Astrocyte (in vitro differentiated cells and primary cell): Measurements from ENCODE around the gene LRRC52. TPM values are rescaled to one million over a fixed set of nuclear protein-coding genes. Genes with fewer than 3 reads are reported as not detected.

Experiments used
- DNase-seq: peaks from one replicate; pipeline ENCODE4 v3.0.0-alpha.2; 2010; ENCODE audit warnings: low read depth
- FAIRE-seq: peaks from 2 replicates; lab custom pipeline; 2011; peaks lifted over from hg19 to GRCh38; lab: Jason Lieb, UNC
- H2AFZ ChIP-seq: 2 replicates; pipeline ENCODE4 v1.6.0; 2012; ENCODE audit warnings: low read depth, low read length, inconsistent platforms
- H3K27ac ChIP-seq: 2 replicates; pipeline ENCODE4 v1.5.1; 2011; ENCODE audit warnings: low read depth, low read length, inconsistent platforms
- H3K27me3 ChIP-seq: 2 replicates; pipeline ENCODE4 v1.6.0; 2011; ENCODE audit warnings: low read length, inconsistent platforms; ENCODE audit not compliant: insufficient read depth
- H3K36me3 ChIP-seq: 2 replicates; pipeline ENCODE4 v1.5.1; 2011; ENCODE audit warnings: low read length, inconsistent platforms; ENCODE audit not compliant: insufficient read depth
- H3K4me1 ChIP-seq: 2 replicates; pipeline ENCODE4 v1.5.1; 2011; ENCODE audit warnings: low read length, inconsistent platforms; ENCODE audit not compliant: insufficient read depth
- H3K4me2 ChIP-seq: 2 replicates; pipeline ENCODE4 v1.6.0; 2012; ENCODE audit warnings: low read length, inconsistent platforms
- H3K4me3 ChIP-seq: 2 replicates; pipeline ENCODE4 v1.5.1; 2011; ENCODE audit warnings: low read depth, mild to moderate bottlenecking, low read length, inconsistent platforms; ENCODE audit not compliant: insufficient read depth
- H3K79me2 ChIP-seq: 2 replicates; pipeline ENCODE4 v1.6.0; 2012; ENCODE audit warnings: mild to moderate bottlenecking, low read length, inconsistent platforms; ENCODE audit not compliant: insufficient read depth
- H3K9ac ChIP-seq: 2 replicates; pipeline ENCODE4 v1.6.0; 2012; ENCODE audit warnings: mild to moderate bottlenecking, low read length, inconsistent platforms
- H3K9me3 ChIP-seq: 2 replicates; pipeline ENCODE4 v1.5.1; 2012; ENCODE audit warnings: low read depth, mild to moderate bottlenecking, low read length, inconsistent platforms; ENCODE audit not compliant: insufficient read depth
- H4K20me1 ChIP-seq: 2 replicates; pipeline ENCODE4 v1.6.0; 2012; ENCODE audit warnings: low read length, inconsistent platforms; ENCODE audit not compliant: insufficient read depth
- H3K27ac Mint-ChIP-seq: one replicate; pipeline ENCODE4 v1.8.0; 2021; ENCODE audit warnings: mild to moderate bottlenecking, mixed read lengths; ENCODE audit not compliant: unreplicated experiment
- H3K27me3 Mint-ChIP-seq: one replicate; pipeline ENCODE4 v1.8.0; 2021; ENCODE audit warnings: low read depth, mixed read lengths; ENCODE audit not compliant: unreplicated experiment
- H3K36me3 Mint-ChIP-seq: one replicate; pipeline ENCODE4 v1.8.0; 2021; ENCODE audit warnings: low read depth, mixed read lengths; ENCODE audit not compliant: unreplicated experiment
- H3K4me1 Mint-ChIP-seq: one replicate; pipeline ENCODE4 v1.8.0; 2021; ENCODE audit warnings: low read depth, mixed read lengths; ENCODE audit not compliant: unreplicated experiment
- H3K4me3 Mint-ChIP-seq: one replicate; pipeline ENCODE4 v1.8.0; 2021; ENCODE audit warnings: mild to moderate bottlenecking, moderate library complexity, mixed read lengths; ENCODE audit not compliant: unreplicated experiment
- H3K9me3 Mint-ChIP-seq: one replicate; pipeline ENCODE4 v1.8.0; 2021; ENCODE audit warnings: mild to moderate bottlenecking, mixed read lengths; ENCODE audit not compliant: unreplicated experiment
- EZH2 ChIP-seq: IDR thresholded peaks from 2 replicates; pipeline ENCODE4 v1.6.1; 2012; ENCODE audit warnings: mild to moderate bottlenecking, low read length, inconsistent platforms; ENCODE audit not compliant: insufficient read depth
- total RNA-seq: library from RNA; stranded (reverse); gene quantifications from 2 replicates; pipeline ENCODE4 v1.2.1, GENCODE V29; 2021
- TF ChIP-seq, protein P1 (sequence below): IDR thresholded peaks from 2 replicates; pipeline ENCODE4 v1.5.1; 2011; ENCODE audit warnings: low read depth, mild to moderate bottlenecking, inconsistent platforms, low read length, moderate library complexity; ENCODE audit not compliant: insufficient read depth

Gene LRRC52
- total RNA-seq, 1 donor from 2014 or later, result not detected

DNA sequence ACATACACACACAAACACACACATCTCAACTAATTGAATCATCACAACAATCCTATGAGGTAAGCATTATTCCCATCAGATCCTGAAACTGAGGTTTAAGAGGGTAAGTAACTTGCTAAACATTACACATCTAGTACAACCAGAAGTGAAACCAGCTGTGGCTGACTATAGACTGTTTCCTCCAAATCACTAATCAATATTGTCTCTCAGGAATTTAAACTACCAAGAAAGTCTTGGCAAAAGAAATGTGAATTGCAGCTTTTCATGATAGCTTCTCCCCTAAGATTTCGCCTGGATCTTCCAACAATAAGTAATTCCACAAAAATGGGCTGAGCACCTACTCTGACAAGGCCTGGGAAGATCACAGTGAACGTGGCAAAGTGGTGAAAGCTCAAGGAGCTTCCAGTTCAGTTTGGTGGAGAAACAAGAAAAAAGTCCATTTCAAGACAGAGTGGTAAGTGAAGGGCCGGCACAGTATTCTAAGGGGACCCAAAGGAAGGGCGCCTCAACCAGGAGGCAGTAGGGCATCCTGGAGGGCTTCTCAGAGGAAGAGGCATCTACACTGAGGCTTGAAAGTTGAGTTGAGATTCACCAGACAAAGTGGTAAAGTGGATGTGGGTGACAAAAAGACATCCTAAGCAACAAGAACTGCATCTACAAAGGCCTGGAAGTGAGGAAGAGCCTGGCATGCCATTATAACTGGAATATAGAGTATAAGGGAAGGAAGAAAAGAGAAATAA lies 22.1 kb downstream of the LRRC52 start:
- FAIRE-seq, result no peak
- Histone ChIP-seq H3K9me3 (no peaks in the 10 kb centered on the region), H3K27me3 (no peaks in the 10 kb centered on the region), H3K4me3 (no peak overlapping the region), H3K27ac (no peak overlapping the region), H3K4me2 (no peak overlapping the region), H3K9ac (no peak overlapping the region), H3K36me3 (no peaks in the 10 kb centered on the region), H2AFZ (no peak overlapping the region), H3K79me2 (no peaks in the 10 kb centered on the region), H4K20me1 (no peaks in the 10 kb centered on the region), H3K4me1 (no peaks in the 10 kb centered on the region)
- Mint-ChIP-seq H3K27me3 (peaks cover 58% of the 10 kb centered on the region), H3K27ac (no peak overlapping the region), H3K4me3 (no peak overlapping the region), H3K36me3 (peaks cover 2% of the 10 kb centered on the region), H3K4me1 (peaks cover 9% of the 10 kb centered on the region), H3K9me3 (peaks cover 7% of the 10 kb centered on the region)
- no peak for TF ChIP-seq EZH2
- TF ChIP-seq, protein P1, sequence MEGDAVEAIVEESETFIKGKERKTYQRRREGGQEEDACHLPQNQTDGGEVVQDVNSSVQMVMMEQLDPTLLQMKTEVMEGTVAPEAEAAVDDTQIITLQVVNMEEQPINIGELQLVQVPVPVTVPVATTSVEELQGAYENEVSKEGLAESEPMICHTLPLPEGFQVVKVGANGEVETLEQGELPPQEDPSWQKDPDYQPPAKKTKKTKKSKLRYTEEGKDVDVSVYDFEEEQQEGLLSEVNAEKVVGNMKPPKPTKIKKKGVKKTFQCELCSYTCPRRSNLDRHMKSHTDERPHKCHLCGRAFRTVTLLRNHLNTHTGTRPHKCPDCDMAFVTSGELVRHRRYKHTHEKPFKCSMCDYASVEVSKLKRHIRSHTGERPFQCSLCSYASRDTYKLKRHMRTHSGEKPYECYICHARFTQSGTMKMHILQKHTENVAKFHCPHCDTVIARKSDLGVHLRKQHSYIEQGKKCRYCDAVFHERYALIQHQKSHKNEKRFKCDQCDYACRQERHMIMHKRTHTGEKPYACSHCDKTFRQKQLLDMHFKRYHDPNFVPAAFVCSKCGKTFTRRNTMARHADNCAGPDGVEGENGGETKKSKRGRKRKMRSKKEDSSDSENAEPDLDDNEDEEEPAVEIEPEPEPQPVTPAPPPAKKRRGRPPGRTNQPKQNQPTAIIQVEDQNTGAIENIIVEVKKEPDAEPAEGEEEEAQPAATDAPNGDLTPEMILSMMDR, result no peak
- DNase-seq, result no peak

DNA sequence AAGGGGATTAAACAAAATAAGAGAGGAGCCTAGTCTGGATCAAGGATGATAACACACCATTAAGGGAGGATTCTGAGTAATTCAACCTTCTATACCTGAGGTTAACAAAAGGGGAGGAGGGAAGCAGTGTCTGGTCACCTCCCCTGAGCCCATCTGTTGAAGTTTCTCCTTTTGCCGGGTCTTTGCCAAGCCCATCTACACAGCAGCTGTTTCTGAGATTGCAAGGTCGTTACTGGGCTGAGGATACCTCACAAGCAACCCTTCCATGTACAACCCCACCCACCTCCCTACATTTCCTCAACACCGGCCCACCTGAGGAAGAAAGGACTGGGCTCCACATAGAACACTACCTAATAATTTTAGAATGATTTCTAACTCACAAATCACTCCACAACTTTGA lies 26.3 kb downstream of the LRRC52 start:
- no peak overlapping the region for H3K4me3 ChIP-seq
- TF ChIP-seq EZH2, result no peak
- TF ChIP-seq, protein P1, result no peak
- H3K9ac ChIP-seq, result no peak overlapping the region
- H3K27ac ChIP-seq, result no peak overlapping the region
- peaks cover 9% of the 10 kb centered on the region for H3K9me3 Mint-ChIP-seq
- no peaks in the 10 kb centered on the region for H3K4me1 ChIP-seq
- H3K36me3 ChIP-seq, result no peaks in the 10 kb centered on the region
- DNase-seq (no peak), FAIRE-seq (no peak)
- no peaks in the 10 kb centered on the region for H4K20me1 ChIP-seq
- H3K4me3 Mint-ChIP-seq, result no peak overlapping the region
- peaks cover 7% of the 10 kb centered on the region for H3K4me1 Mint-ChIP-seq
- no peak overlapping the region for H3K27ac Mint-ChIP-seq
- H3K79me2 ChIP-seq, result no peaks in the 10 kb centered on the region
- H3K9me3 ChIP-seq, result no peaks in the 10 kb centered on the region
- H2AFZ ChIP-seq, result no peak overlapping the region
- H3K27me3 ChIP-seq, result no peaks in the 10 kb centered on the region
- H3K4me2 ChIP-seq, result no peak overlapping the region
- H3K27me3 Mint-ChIP-seq, result peaks cover 49% of the 10 kb centered on the region
- H3K36me3 Mint-ChIP-seq, result no peaks in the 10 kb centered on the region

DNA sequence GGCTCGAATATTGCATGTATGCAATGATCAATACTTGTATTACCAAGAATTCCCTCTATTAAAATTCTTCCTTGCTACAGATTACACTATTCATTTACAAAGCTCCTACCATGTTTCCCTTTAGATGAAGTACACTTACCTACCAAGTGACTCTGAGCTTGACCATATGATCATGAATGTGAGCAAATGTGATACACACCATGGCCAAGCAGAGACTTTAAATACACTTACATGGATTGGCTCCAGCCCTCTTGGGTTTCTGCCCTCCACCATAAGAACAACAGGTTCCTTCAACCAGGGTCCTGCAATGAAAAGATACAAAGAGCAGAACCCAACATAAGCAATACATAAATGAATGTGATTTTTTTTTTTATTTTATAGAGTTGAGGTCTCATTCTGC lies 30.0 kb downstream of the LRRC52 start:
- peaks cover 14% of the 10 kb centered on the region for H3K4me1 Mint-ChIP-seq
- no peak for TF ChIP-seq EZH2
- TF ChIP-seq, protein P1, result no peak
- Histone ChIP-seq H3K27me3 (no peaks in the 10 kb centered on the region), H3K9me3 (no peaks in the 10 kb centered on the region), H3K36me3 (no peaks in the 10 kb centered on the region), H3K79me2 (no peaks in the 10 kb centered on the region), H2AFZ (no peak overlapping the region), H3K27ac (no peak overlapping the region), H4K20me1 (no peaks in the 10 kb centered on the region), H3K4me1 (no peaks in the 10 kb centered on the region), H3K9ac (no peak overlapping the region), H3K4me3 (no peak overlapping the region), H3K4me2 (no peak overlapping the region)
- FAIRE-seq, result no peak
- H3K4me3 Mint-ChIP-seq, result no peak overlapping the region
- H3K36me3 Mint-ChIP-seq, result no peaks in the 10 kb centered on the region
- H3K27me3 Mint-ChIP-seq, result peaks cover 32% of the 10 kb centered on the region
- peaks cover 1% of the 10 kb centered on the region for H3K9me3 Mint-ChIP-seq
- no peak overlapping the region for H3K27ac Mint-ChIP-seq
- no peak for DNase-seq
